ENCODE measurements around the gene MFSD11. TPM values are rescaled to one million over a fixed set of nuclear protein-coding genes. Genes with fewer than 3 reads are reported as not detected.
A peak's percentile ranks its signal among the peaks of the same experiment; 100 is the strongest.
"Not testable (repeated sequence)": the region's sequence is repeated elsewhere in the genome, so short reads cannot be mapped to it uniquely, and the experiment has no call there.

MFSD11 gene
- total and polyA plus RNA-seq, 2 donors from 2014 or later, result 12.5 to 22.6 TPM

GRCh38 chr17:76727745-76728456, 10.0 kb upstream of the MFSD11 start:
- FAIRE-seq (no peak), DNase-seq (peak in 4 of 5 donors; percentile 50 to 73 (median 63))
- Histone ChIP-seq H3K27me3 (ENCODE audit: control insufficient read depth, insufficient read depth, low read length) (no peaks in the 10 kb centered on the region), H3K4me1 (ENCODE audit: control insufficient read depth in 2 of 3, insufficient read depth in 2 of 3, low read depth in 1 of 3, low read length in 3 of 3) (peaks cover 3 to 18% (median 11%) of the 10 kb centered on the region in 3 donors), H3K4me3 (ENCODE audit: low read length in 3 of 3) (peak overlapping the region; percentile 76 to 96 (median 76)), H3K36me3 (ENCODE audit: control insufficient read depth in 2 of 3, insufficient read depth in 3 of 3, low read length in 3 of 3) (peaks cover 2 to 21% (median 3%) of the 10 kb centered on the region in 3 donors), H3K9me3 (ENCODE audit: control insufficient read depth in 2 of 3, insufficient read depth in 1 of 3, low read length in 3 of 3) (no peaks in the 10 kb centered on the region), H3K9ac (ENCODE audit: low read length in 3 of 3) (peak overlapping the region; percentile 26 to 99 (median 50)), H3K27ac (ENCODE audit: low read depth in 2 of 2, low read length in 2 of 2) (peak overlapping the region; percentile 99)
- no peak for TF ChIP-seq CTCF (IDR thresholded peaks at IDR 0.05; ENCODE audit: borderline replicate concordance, extremely low read depth, insufficient read depth)
- intact Hi-C loops (cut with DNase I), result no loop called here

GRCh38 chr17:76731800-76732733, 5.9 kb upstream of the MFSD11 start:
- Histone ChIP-seq H3K4me1 (ENCODE audit: control insufficient read depth in 2 of 3, insufficient read depth in 2 of 3, low read depth in 1 of 3, low read length in 3 of 3) (peaks cover 2 to 26% (median 20%) of the 10 kb centered on the region in 3 donors), H3K36me3 (ENCODE audit: control insufficient read depth in 2 of 3, insufficient read depth in 3 of 3, low read length in 3 of 3) (peaks cover 12 to 47% (median 23%) of the 10 kb centered on the region in 3 donors)
- DNase-seq; H3K9ac ChIP-seq (ENCODE audit: low read length in 3 of 3); FAIRE-seq; H3K9me3 ChIP-seq (ENCODE audit: control insufficient read depth in 2 of 3, insufficient read depth in 1 of 3, low read length in 3 of 3); H3K4me3 ChIP-seq (ENCODE audit: low read length in 3 of 3); H3K27me3 ChIP-seq (ENCODE audit: control insufficient read depth, insufficient read depth, low read length); intact Hi-C loops (cut with DNase I); H3K27ac ChIP-seq (ENCODE audit: low read depth in 2 of 2, low read length in 2 of 2): not testable (repeated sequence)

- Histone ChIP-seq H3K9me3 (ENCODE audit: control insufficient read depth in 2 of 3, insufficient read depth in 1 of 3, low read length in 3 of 3) (no peaks in the 10 kb centered on the region), H3K27ac (ENCODE audit: low read depth in 2 of 2, low read length in 2 of 2) (no peak overlapping the region), H3K9ac (ENCODE audit: low read length in 3 of 3) (no peak overlapping the region), H3K36me3 (ENCODE audit: control insufficient read depth in 2 of 3, insufficient read depth in 3 of 3, low read length in 3 of 3) (peaks cover 12 to 47% (median 23%) of the 10 kb centered on the region in 3 donors), H3K27me3 (ENCODE audit: control insufficient read depth, insufficient read depth, low read length) (no peaks in the 10 kb centered on the region), H3K4me1 (ENCODE audit: control insufficient read depth in 2 of 3, insufficient read depth in 2 of 3, low read depth in 1 of 3, low read length in 3 of 3) (peaks cover 2 to 25% (median 15%) of the 10 kb centered on the region in 3 donors), H3K4me3 (ENCODE audit: low read length in 3 of 3) (peak overlapping the region in 1 of 3 donors; percentile 95)
- DNase-seq (no peak), FAIRE-seq (no peak)
- intact Hi-C loops (cut with DNase I), result no loop called here
- no peak for TF ChIP-seq CTCF (IDR thresholded peaks at IDR 0.05; ENCODE audit: borderline replicate concordance, extremely low read depth, insufficient read depth)
These were observed 4.9 kb upstream of the MFSD11 start for GRCh38 chr17:76732734-76733617.
